AG09309 (cell line): ENCODE data around the gene GINS1.

ENCODE experiments used
- DNase-seq: peaks from one replicate; pipeline ENCODE4 v3.0.0-alpha.2; 2010; ENCODE audit warnings: low read depth
- H3K4me3 ChIP-seq: 2 replicates; pipeline ENCODE4 v1.5.1; 2011; ENCODE audit warnings: mild to moderate bottlenecking, low read depth, low read length, moderate library complexity; ENCODE audit not compliant: control insufficient read depth
- TF ChIP-seq, protein P1 (sequence below): IDR thresholded peaks from 2 replicates; pipeline ENCODE4 v1.5.1; 2011; ENCODE audit warnings: mild to moderate bottlenecking, low read depth, low read length, inconsistent platforms; ENCODE audit not compliant: insufficient read depth, control insufficient read depth; ENCODE audit errors: missing control alignments

Gene GINS1

GRCh38 chr20:25421102-25421501, 13.6 kb downstream of the GINS1 start:
- TF ChIP-seq, protein P1, sequence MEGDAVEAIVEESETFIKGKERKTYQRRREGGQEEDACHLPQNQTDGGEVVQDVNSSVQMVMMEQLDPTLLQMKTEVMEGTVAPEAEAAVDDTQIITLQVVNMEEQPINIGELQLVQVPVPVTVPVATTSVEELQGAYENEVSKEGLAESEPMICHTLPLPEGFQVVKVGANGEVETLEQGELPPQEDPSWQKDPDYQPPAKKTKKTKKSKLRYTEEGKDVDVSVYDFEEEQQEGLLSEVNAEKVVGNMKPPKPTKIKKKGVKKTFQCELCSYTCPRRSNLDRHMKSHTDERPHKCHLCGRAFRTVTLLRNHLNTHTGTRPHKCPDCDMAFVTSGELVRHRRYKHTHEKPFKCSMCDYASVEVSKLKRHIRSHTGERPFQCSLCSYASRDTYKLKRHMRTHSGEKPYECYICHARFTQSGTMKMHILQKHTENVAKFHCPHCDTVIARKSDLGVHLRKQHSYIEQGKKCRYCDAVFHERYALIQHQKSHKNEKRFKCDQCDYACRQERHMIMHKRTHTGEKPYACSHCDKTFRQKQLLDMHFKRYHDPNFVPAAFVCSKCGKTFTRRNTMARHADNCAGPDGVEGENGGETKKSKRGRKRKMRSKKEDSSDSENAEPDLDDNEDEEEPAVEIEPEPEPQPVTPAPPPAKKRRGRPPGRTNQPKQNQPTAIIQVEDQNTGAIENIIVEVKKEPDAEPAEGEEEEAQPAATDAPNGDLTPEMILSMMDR = no peak
- no peak overlapping the region for H3K4me3 ChIP-seq
- DNase-seq = peak; percentile 20

- no peak for DNase-seq
- TF ChIP-seq, protein P1 = no peak
Observed at GRCh38 chr20:25422032-25422431, 14.6 kb downstream of the GINS1 start.

GRCh38 chr20:25424536-25424935, 17.1 kb downstream of the GINS1 start:
- no peak for DNase-seq
- TF ChIP-seq, protein P1 = no peak
- H3K4me3 ChIP-seq = no peak overlapping the region

More at GRCh38 chr20:25422032-25422431, 14.6 kb downstream of the GINS1 start:
- H3K4me3 ChIP-seq = no peak overlapping the region

DNA sequence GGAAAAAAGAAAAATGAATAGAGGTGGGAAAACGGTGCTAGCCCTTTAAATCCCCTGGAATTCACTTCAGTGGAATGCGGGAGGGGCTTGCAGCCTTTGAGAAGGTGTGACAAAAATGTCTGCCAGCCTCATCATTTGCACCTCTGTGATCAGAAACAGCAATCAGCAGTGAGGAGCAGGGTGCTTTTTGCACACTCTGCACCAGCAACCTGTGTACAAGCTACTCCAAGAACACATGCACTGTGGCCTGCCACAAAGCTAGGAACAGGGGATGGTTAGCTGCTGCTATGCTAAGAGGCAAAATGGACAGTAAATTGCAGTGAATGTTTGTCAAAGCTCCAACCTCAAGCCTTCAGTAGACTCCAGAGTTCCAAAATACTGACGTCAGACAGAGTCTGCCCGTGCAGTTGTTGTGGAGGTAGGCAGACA, 29.7 kb downstream of the GINS1 start:
- no peak overlapping the region for H3K4me3 ChIP-seq
- no peak for DNase-seq
- TF ChIP-seq, protein P1 = no peak

- TF ChIP-seq, protein P1 = no peak
- H3K4me3 ChIP-seq = no peak overlapping the region
- DNase-seq = no peak
Observed at GRCh38 chr20:25439328-25439727, 31.9 kb downstream of the GINS1 start.

DNA sequence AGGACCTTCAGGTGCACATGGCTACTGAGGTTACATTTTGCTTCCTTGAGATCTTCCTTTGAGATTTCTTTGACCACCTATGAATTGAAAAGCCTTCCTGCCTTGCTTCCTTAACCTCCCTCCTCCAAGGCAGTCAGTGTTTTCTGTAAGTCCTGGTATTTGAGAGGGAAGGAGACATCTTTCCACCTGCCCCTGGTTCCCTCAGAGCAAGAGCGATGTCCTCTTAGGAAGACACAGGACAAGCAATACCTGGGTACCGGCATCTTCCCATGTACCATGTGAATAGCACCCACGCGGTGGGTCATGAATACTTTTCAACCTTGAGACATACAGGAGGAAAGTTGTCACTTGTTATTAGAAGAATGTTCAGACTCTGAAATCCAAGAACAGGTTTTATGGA, 37.1 kb downstream of the GINS1 start:
- no peak for DNase-seq
- H3K4me3 ChIP-seq = no peak overlapping the region
- TF ChIP-seq, protein P1 = no peak

DNA sequence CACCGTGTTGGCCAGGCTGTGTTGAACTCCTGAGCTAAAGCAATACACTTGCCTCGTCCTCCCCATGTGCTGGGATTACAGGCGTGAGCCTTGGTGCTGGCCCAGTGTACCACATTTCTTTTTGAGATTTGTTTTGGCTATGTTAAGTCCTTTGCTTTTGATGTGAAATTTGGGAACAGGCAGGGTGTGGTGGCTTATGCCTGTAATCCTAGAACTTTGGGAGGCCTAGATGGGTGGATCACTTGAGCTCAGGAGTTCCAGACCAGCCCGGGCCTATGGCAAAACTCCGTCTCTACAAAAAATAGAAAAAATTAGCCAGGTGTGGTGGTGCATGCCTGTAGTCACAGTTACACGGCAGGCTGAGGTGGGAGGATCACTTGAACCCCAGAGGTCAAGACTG, 40.2 kb downstream of the GINS1 start:
- TF ChIP-seq, protein P1 = no peak
- no peak overlapping the region for H3K4me3 ChIP-seq
- DNase-seq = no peak
